ENCODE results near the gene GBE1. TPM values are rescaled to one million over a fixed set of nuclear protein-coding genes. Genes with fewer than 3 reads are reported as not detected.

Gene GBE1
- total RNA-seq, 1 experiment from 2014 or later = 12.7 TPM

DNA sequence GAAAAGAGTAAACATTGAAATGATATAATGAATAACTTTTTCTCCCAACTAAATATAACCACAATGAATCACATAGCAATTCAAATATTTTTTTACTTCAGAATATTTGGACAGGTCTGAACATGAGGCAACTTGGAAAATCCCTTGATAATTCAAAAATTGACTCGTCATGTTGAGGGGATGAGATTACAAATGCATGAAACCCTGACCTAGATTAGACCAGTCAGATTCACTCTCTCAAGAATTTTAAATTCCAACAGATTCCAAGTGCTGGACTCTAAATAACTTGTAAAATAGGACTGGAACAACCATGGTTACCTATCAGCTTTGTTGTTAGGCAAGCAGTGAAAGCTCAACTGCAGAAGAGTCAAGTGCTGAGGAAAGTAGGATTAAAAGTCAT lies 317.5 kb downstream of the GBE1 start:
- no peak overlapping the region for H3K27ac Mint-ChIP-seq (ENCODE audit: unreplicated experiment)
- H3K36me3 Mint-ChIP-seq (ENCODE audit: insufficient read depth, unreplicated experiment) = no peaks in the 10 kb centered on the region
- CTCF ChIA-PET = no interaction called here
- no peaks in the 10 kb centered on the region for H3K9me3 Mint-ChIP-seq (ENCODE audit: low read depth, unreplicated experiment)
- H3K27me3 Mint-ChIP-seq (ENCODE audit: unreplicated experiment) = no peaks in the 10 kb centered on the region
- intact Hi-C loops (cut with micrococcal nuclease; ENCODE audit: unreplicated experiment) = no loop called here
- no peaks in the 10 kb centered on the region for H3K4me1 Mint-ChIP-seq (ENCODE audit: low read depth, unreplicated experiment)
- TF ChIP-seq, protein P1, sequence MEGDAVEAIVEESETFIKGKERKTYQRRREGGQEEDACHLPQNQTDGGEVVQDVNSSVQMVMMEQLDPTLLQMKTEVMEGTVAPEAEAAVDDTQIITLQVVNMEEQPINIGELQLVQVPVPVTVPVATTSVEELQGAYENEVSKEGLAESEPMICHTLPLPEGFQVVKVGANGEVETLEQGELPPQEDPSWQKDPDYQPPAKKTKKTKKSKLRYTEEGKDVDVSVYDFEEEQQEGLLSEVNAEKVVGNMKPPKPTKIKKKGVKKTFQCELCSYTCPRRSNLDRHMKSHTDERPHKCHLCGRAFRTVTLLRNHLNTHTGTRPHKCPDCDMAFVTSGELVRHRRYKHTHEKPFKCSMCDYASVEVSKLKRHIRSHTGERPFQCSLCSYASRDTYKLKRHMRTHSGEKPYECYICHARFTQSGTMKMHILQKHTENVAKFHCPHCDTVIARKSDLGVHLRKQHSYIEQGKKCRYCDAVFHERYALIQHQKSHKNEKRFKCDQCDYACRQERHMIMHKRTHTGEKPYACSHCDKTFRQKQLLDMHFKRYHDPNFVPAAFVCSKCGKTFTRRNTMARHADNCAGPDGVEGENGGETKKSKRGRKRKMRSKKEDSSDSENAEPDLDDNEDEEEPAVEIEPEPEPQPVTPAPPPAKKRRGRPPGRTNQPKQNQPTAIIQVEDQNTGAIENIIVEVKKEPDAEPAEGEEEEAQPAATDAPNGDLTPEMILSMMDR (IDR thresholded peaks at IDR 0.05; ENCODE audit: unreplicated experiment) = no peak
- BruUV-seq (replicated peaks) = no TSS peak
- H3K4me3 Mint-ChIP-seq (ENCODE audit: low read depth, unreplicated experiment) = no peak overlapping the region
- DNase-seq = no peak

DNA sequence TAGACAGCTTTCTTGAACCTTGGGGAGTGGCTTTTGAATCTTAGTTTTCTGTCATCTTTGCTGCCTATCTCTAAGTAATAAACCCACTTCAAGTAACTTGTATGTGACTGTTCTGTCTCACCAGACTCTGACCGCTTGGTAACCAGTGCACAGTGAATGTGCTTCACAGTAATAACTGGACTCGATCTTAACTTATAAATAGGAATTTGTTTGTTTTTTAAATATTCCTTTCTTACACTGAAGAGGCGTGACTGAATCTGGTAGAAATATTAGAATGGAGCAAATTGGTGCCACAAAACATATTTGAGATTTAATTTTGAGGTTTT lies 318.0 kb downstream of the GBE1 start:
- CTCF ChIA-PET = no interaction called here
- DNase-seq = no peak

DNA sequence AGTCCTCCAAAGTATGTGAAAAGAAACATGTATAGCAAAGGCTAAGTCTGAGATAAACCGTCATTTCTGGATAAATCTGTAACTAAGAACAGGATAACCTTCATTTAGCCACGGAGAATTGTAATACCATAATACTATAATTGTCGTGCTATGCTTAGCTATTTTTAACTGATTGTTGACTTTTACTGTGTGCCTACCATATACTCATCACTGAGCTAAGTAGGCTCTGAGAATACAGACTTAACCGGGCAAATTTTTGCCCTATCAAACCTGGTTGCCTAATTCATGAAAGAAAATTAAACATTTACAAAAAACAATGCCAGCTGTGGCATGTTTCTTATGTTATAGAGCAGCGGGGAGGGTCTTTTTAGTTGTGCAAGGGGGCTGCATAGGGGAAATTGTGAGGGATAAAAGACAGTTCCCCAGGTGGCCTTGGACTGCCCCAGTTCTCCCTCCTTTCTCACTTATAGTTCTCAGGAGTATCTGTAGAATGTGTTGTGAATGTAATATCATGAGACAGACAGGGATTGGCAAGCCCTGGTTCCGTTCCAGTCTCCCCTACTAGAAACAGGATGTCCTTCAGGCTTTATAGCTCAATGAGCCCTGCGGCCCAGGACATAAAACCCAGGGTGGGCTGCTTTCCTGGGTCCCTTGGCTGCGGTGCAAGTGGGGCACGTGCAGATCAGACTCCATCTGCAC lies 318.5 kb downstream of the GBE1 start:
- intact Hi-C loops (cut with micrococcal nuclease; ENCODE audit: unreplicated experiment) = no loop called here
- Mint-ChIP-seq H3K4me1 (ENCODE audit: low read depth, unreplicated experiment) (no peaks in the 10 kb centered on the region), H3K36me3 (ENCODE audit: insufficient read depth, unreplicated experiment) (no peaks in the 10 kb centered on the region), H3K9me3 (ENCODE audit: low read depth, unreplicated experiment) (peaks cover 4% of the 10 kb centered on the region), H3K4me3 (ENCODE audit: low read depth, unreplicated experiment) (no peak overlapping the region), H3K27me3 (ENCODE audit: unreplicated experiment) (no peaks in the 10 kb centered on the region), H3K27ac (ENCODE audit: unreplicated experiment) (no peak overlapping the region)
- no TSS peak for BruUV-seq (replicated peaks)
- CTCF ChIA-PET = no interaction called here
- TF ChIP-seq, protein P1 (IDR thresholded peaks at IDR 0.05; ENCODE audit: unreplicated experiment) = no peak
- no peak for DNase-seq

More for the DNA sequence above, 318.0 kb downstream of the GBE1 start:
- intact Hi-C loops (cut with micrococcal nuclease; ENCODE audit: unreplicated experiment) = no loop called here
- Mint-ChIP-seq H3K9me3 (ENCODE audit: low read depth, unreplicated experiment) (peaks cover under 1% of the 10 kb centered on the region), H3K27me3 (ENCODE audit: unreplicated experiment) (no peaks in the 10 kb centered on the region), H3K4me1 (ENCODE audit: low read depth, unreplicated experiment) (no peaks in the 10 kb centered on the region), H3K36me3 (ENCODE audit: insufficient read depth, unreplicated experiment) (no peaks in the 10 kb centered on the region), H3K27ac (ENCODE audit: unreplicated experiment) (no peak overlapping the region), H3K4me3 (ENCODE audit: low read depth, unreplicated experiment) (no peak overlapping the region)
- no TSS peak for BruUV-seq (replicated peaks)
- TF ChIP-seq, protein P1 (IDR thresholded peaks at IDR 0.05; ENCODE audit: unreplicated experiment) = no peak

DNA sequence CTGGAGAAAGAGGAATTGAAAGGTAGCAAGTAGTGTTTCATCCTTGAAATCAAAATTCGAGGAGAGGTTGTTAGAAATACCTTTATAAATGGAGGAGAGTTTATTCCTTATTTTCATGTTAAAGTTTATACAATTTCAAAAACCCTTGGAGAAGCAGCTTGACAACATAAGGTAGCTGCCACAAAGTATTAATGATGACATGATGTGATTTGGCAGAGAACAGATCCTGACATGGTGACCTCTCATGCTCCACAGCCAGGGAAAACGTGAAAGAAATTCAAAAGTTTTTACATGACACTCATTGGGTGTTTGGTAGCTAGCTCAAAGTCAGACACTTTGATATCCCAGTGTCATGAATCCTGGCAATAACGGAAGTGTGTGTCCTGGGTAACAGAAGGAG lies 320.8 kb downstream of the GBE1 start:
- Mint-ChIP-seq H3K4me1 (ENCODE audit: low read depth, unreplicated experiment) (no peaks in the 10 kb centered on the region), H3K27me3 (ENCODE audit: unreplicated experiment) (no peaks in the 10 kb centered on the region), H3K36me3 (ENCODE audit: insufficient read depth, unreplicated experiment) (no peaks in the 10 kb centered on the region), H3K4me3 (ENCODE audit: low read depth, unreplicated experiment) (no peak overlapping the region), H3K27ac (ENCODE audit: unreplicated experiment) (no peak overlapping the region), H3K9me3 (ENCODE audit: low read depth, unreplicated experiment) (peaks cover 4% of the 10 kb centered on the region)
- TF ChIP-seq, protein P1 (IDR thresholded peaks at IDR 0.05; ENCODE audit: unreplicated experiment) = no peak
- intact Hi-C loops (cut with micrococcal nuclease; ENCODE audit: unreplicated experiment) = no loop called here
- no peak for DNase-seq
- no TSS peak for BruUV-seq (replicated peaks)
- CTCF ChIA-PET = no interaction called here
